ENCODE data around the gene P2RY2. TPM values are rescaled to one million over a fixed set of nuclear protein-coding genes. Genes with fewer than 3 reads are reported as not detected.

The P2RY2 gene
- total and polyA plus RNA-seq, 3 donors from 2014 or later = 0.94 to 3.6 (median 2.0) TPM

DNA sequence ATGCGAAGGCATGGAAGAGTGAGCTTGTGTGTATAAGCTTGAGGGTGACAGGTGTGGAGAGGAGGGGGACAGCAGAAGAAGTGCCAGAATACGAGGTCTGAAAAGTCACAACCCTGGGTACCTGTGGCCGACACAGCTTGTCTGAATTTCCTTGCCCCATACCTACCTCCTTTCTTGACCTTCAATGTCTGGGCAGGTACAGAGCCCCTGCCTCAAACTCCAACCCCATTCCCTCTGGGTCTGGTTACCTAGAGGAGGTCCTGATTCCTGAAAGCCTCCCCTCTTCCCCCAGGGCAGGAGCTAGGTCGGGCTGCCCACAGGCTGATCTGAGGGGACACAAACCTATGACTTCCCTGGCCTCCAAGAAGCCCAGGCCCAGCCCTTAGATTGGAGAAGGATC is 39.4 kb upstream of the P2RY2 start:
- Histone ChIP-seq H3K27ac (no peak overlapping the region), H3K4me1 (peaks cover 46% of the 10 kb centered on the region), H3K27me3 (no peaks in the 10 kb centered on the region), H3K9me3 (no peaks in the 10 kb centered on the region), H3K36me3 (ENCODE audit: low read depth, missing control alignments) (no peaks in the 10 kb centered on the region), H3K4me3 (no peak overlapping the region)
- 90 to 94% methylated on average over 4 of the region's 4 CpGs for WGBS, 2 donors
- no peak for DNase-seq
- intact Hi-C loops (cut with DNase I; ENCODE audit: low total_unique reads) = loop anchor here (5.0 kb wide), 1 partner anchor 346 kb away; no protein-coding TSS in a partner anchor
- TF ChIP-seq, protein P1, sequence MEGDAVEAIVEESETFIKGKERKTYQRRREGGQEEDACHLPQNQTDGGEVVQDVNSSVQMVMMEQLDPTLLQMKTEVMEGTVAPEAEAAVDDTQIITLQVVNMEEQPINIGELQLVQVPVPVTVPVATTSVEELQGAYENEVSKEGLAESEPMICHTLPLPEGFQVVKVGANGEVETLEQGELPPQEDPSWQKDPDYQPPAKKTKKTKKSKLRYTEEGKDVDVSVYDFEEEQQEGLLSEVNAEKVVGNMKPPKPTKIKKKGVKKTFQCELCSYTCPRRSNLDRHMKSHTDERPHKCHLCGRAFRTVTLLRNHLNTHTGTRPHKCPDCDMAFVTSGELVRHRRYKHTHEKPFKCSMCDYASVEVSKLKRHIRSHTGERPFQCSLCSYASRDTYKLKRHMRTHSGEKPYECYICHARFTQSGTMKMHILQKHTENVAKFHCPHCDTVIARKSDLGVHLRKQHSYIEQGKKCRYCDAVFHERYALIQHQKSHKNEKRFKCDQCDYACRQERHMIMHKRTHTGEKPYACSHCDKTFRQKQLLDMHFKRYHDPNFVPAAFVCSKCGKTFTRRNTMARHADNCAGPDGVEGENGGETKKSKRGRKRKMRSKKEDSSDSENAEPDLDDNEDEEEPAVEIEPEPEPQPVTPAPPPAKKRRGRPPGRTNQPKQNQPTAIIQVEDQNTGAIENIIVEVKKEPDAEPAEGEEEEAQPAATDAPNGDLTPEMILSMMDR (IDR thresholded peaks at IDR 0.05) = no peak
- TF ChIP-seq POLR2A (IDR thresholded peaks at IDR 0.05) = no peak

GRCh38 chr11:73182824-73183321 is 35.2 kb upstream of the P2RY2 start:
- peaks cover 14% of the 10 kb centered on the region for H3K4me1 ChIP-seq
- intact Hi-C loops (cut with DNase I; ENCODE audit: low total_unique reads) = loop anchor here (10.0 kb wide), 1 partner anchor 102 kb away; no protein-coding TSS in a partner anchor
- no peak for TF ChIP-seq POLR2A (IDR thresholded peaks at IDR 0.05)
- TF ChIP-seq, protein P1 (IDR thresholded peaks at IDR 0.05) = no peak
- 44 to 52% methylated on average over 3 of the region's 3 CpGs for WGBS, 2 donors
- H3K4me3 ChIP-seq = no peak overlapping the region
- H3K36me3 ChIP-seq (ENCODE audit: low read depth, missing control alignments) = no peaks in the 10 kb centered on the region
- no peak overlapping the region for H3K27ac ChIP-seq
- H3K27me3 ChIP-seq = no peaks in the 10 kb centered on the region
- H3K9me3 ChIP-seq = no peaks in the 10 kb centered on the region
- DNase-seq = peak; percentile 93

- TF ChIP-seq, protein P1 (IDR thresholded peaks at IDR 0.05) = peak; percentile 56 to 81 (median 76)
- TF ChIP-seq POLR2A (IDR thresholded peaks at IDR 0.05) = no peak
- Histone ChIP-seq H3K36me3 (ENCODE audit: low read depth, missing control alignments) (no peaks in the 10 kb centered on the region), H3K4me1 (peaks cover 13% of the 10 kb centered on the region), H3K27me3 (no peaks in the 10 kb centered on the region), H3K9me3 (no peaks in the 10 kb centered on the region), H3K27ac (peak overlapping the region in 1 of 2 donors; percentile 35), H3K4me3 (no peak overlapping the region)
- intact Hi-C loops (cut with DNase I; ENCODE audit: low total_unique reads) = loop anchor here (10.0 kb wide), 1 partner anchor 100 kb away; no protein-coding TSS in a partner anchor
- peak; percentile 70 for DNase-seq
- 53 to 73% methylated on average over 9 to 18 of the region's 18 CpGs for WGBS, 2 donors
These were observed 33.0 kb upstream of the P2RY2 start for GRCh38 chr11:73184953-73185671.

DNA sequence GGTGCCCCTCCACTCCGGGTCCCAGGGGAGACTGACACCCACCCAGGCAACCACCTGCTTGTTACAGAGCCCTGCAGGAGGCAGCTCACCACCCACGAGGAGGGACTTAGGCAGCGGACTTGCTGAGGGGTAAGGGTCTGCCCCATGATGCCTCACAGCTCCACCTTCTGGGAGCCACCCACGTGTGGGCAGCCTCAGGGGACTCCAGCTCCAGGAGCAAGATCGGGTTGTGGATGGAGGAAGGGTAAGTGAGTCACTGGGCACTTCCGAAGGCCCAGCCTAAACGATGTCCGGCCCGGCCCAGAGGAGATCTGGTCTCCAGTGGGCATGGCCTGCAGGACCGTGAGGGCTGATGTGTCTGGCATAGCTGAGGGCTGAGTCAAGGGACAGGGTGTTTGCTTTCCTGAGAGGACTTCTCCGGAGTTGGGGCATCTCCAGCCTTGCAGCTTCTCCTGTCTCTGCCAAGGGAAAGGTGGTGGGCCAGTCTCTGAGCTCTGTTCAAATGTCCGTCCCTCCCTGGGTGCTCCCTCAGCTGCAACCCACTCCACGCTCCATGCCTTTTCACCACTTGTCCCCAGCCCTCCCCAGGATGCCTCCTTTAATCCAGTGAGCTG is 32.3 kb upstream of the P2RY2 start:
- no peaks in the 10 kb centered on the region for H3K27me3 ChIP-seq
- H3K4me3 ChIP-seq = no peak overlapping the region
- no peaks in the 10 kb centered on the region for H3K9me3 ChIP-seq
- no peak overlapping the region for H3K27ac ChIP-seq
- no peak for DNase-seq
- WGBS, 2 donors = 75 to 79% methylated on average over 7 to 11 of the region's 13 CpGs
- TF ChIP-seq, protein P1 (IDR thresholded peaks at IDR 0.05) = no peak
- TF ChIP-seq POLR2A (IDR thresholded peaks at IDR 0.05) = no peak
- intact Hi-C loops (cut with DNase I; ENCODE audit: low total_unique reads) = loop anchor here (10.0 kb wide), 1 partner anchor 99 kb away; no protein-coding TSS in a partner anchor
- peaks cover 13% of the 10 kb centered on the region for H3K4me1 ChIP-seq
- H3K36me3 ChIP-seq (ENCODE audit: low read depth, missing control alignments) = no peaks in the 10 kb centered on the region
